Measurements from ENCODE around the gene GAREM1.
A peak's percentile ranks its signal among the peaks of the same experiment; 100 is the strongest.
"Not testable (repeated sequence)": the region's sequence is repeated elsewhere in the genome, so short reads cannot be mapped to it uniquely, and the experiment has no call there.

Gene GAREM1

DNA sequence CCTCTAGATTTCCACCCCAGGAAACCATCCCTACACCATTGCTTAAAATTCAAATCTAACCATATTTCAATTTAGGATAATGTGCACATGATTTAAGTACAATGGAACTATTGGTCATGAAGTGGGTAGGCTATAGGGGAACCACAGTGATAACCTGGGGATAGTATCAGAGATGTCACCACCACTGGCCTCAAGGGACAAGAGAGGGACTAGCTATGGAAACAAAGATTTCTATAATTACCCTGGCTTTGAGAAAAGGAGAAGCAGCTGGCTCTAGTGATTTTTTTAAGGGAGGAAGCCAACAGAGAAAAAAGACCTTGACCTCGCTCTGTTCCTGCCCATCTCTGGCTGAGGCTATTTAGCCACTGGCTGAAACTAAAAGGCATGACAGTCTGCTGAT, 148.9 kb downstream of the GAREM1 start:
- no peak for DNase-seq

GRCh38 chr18:32319084-32319483, 151.6 kb downstream of the GAREM1 start:
- DNase-seq: no peak

DNA sequence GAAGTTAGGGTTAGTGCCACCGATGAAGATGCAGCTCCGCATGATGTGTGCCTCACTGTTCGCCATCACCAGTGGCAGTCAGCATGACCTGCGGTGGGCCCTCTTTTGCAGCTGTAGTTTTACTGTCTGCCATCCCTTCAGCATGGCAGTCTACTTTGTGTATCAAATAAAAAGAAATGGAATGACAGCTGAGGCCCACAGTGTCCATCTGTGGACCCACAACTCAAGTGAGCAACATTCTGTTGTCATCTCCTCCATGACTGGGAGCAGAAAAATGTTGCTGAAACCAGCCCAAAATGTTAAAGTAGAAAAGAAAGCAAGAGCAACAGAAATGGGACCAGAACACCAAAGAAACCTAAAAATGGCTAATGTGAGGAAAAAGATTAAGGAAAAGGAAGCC, 152.1 kb downstream of the GAREM1 start:
- no peak for DNase-seq

GRCh38 chr18:32317651-32318050, 153.0 kb downstream of the GAREM1 start:
- DNase-seq: no peak

DNA sequence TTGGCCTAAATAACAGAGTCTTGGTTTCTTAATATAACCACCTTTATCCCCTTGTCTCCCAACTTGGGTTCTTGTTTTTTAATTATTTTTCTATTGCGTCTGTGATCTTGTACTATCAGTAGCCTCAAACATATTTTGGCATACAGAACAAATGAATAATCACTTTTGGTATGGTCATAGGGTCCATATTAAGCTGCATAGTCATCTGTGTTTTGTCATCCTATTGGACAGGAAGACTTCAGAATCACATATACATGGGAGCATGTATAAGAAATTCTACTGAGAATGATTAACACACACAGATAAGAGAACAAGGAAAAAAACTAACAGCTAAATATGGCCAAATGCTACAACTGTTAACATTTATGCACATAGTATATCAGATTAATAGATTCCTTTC, 154.8 kb downstream of the GAREM1 start:
- no peak for DNase-seq

- no peak for DNase-seq
These were observed 159.9 kb downstream of the GAREM1 start for GRCh38 chr18:32310774-32311173.

- DNase-seq: peak; percentile 26
These were observed 160.6 kb downstream of the GAREM1 start for GRCh38 chr18:32310101-32310500.

GRCh38 chr18:32308493-32309120, 162.1 kb downstream of the GAREM1 start:
- DNase-seq: no peak

- no peak for DNase-seq
These were observed 167.3 kb downstream of the GAREM1 start for GRCh38 chr18:32303400-32303799.

GRCh38 chr18:32302806-32303205, 167.9 kb downstream of the GAREM1 start:
- DNase-seq: no peak

GRCh38 chr18:32301976-32302743, 168.5 kb downstream of the GAREM1 start:
- no peak for DNase-seq

GRCh38 chr18:32301361-32301760, 169.3 kb downstream of the GAREM1 start:
- DNase-seq: no peak

DNA sequence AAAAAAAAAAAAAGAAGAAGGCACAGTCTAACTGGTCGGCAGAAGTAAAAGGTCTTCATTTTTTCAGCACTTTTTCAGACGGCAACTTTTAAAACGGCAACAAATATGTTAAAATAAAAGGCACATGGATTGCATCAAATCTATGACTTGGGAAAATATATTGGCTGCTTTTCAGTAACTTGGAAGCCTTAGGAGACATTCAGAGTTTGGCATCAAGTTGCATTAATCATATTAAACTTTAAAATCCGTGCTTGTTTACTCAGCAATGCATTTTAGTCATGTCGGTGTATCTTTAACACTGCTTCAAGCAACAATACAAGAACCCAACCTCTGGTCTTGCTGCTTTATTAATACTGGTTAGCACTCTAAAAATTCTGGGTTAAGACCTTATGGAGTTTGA, 169.8 kb downstream of the GAREM1 start:
- no peak for DNase-seq

DNA sequence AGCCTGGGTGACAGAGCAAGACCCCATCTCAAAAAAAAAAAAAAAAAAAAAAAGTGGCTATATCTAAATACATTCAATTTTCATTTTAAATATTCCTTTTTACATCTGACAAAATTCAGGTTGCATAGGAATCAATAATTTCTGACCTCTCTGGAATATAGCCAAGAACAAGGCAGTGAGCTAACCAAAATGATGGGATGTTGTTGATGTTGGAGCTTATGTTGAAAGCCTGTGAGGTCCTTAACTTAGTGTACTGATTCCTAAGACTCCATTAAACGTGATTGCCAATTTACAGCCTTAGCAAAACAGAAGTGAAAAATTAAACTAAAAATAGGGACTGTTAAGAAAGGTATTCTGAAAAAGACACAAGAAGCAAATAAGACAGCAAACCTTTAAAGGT, 171.2 kb downstream of the GAREM1 start:
- peak; percentile 6 for DNase-seq

DNA sequence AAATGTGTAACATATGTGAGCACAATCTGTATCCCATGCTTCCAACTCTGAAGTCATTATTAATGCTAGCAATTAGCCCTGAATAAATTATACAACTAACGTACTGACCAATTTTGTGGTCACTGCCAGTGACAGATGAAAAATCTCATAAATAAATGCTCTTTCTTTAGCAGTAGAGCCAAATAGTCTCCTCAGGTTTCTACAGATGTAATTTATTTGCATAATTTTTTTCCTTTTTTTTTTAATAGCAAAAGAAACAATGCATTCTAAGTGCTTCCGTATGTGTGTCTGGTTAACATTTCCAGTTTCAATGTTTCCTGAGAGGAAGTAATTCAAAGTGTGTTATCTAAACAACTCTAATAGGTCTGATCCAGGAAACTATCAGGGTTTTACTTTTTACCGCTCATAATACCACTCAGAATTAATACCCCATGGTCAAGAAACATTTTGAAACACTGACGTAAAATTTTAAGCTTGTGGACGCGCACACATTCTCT, 172.5 kb downstream of the GAREM1 start:
- no peak for DNase-seq

GRCh38 chr18:32297579-32298170, 173.0 kb downstream of the GAREM1 start:
- DNase-seq: no peak

GRCh38 chr18:32296851-32297250, 173.8 kb downstream of the GAREM1 start:
- DNase-seq: no peak

GRCh38 chr18:32295604-32296003, 175.1 kb downstream of the GAREM1 start:
- DNase-seq: no peak

- no peak for DNase-seq
These were observed 177.6 kb downstream of the GAREM1 start for GRCh38 chr18:32293107-32293506.

- not testable (repeated sequence) for DNase-seq
These were observed 179.1 kb downstream of the GAREM1 start for GRCh38 chr18:32291623-32292022.

DNA sequence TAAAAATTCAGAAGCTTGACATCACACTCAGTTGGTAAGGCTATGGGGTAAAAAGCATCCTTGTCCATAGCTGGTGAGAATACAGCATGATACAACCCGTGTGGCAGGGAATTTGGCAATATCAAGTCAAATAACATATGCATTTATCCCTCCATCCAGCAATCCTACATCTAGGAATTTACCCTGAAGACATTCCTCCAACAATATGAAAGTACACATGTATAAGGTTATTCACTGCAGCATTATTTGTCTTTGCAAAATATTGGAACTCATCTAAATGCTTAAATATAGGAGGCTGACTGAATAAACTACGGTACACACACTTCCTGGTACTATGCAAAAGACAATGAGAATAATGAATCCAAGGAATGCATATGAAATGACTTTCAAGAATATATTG, 179.9 kb downstream of the GAREM1 start:
- no peak for DNase-seq

GRCh38 chr18:32289483-32290075, 181.1 kb downstream of the GAREM1 start:
- DNase-seq: peak; percentile 85

- DNase-seq: no peak
These were observed 182.8 kb downstream of the GAREM1 start for GRCh38 chr18:32287873-32288272.

GRCh38 chr18:32287249-32287648, 183.4 kb downstream of the GAREM1 start:
- DNase-seq: no peak

Data from COR-L47 (cell line).